ENCODE measurements around the gene CNBP.

DNA sequence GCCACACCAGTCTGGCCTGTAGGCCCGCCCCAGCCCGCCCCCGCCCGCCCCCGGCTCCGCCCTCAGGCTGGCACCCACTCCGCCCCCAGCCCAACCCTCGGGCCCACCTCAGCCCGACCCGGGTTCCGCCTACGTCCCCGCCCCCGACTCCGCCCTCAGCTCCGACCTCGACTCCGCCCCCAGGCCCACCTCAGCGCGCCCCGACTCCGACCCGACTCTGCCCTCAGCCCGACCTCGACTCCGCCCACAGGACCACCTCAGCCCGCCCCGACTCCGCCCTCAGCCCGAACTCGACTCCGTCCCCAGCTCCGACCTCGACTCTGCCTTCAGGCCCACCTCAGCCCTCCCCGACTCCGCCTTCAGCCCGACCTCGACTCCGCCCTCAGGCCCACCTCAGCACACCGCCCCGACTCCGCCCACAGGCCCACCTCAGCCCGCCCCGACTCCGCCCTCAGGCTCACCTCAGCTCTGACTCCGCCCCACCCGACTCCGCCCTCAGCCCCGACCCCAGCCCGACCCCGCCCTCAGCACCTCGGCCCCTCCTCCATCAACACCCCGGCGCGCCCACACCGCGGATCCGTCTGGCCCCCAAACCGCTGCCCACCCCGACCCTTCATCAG, 61.8 kb downstream of the CNBP start, which contains the start of gene RAB43:
- TF ChIP-seq, protein P1, sequence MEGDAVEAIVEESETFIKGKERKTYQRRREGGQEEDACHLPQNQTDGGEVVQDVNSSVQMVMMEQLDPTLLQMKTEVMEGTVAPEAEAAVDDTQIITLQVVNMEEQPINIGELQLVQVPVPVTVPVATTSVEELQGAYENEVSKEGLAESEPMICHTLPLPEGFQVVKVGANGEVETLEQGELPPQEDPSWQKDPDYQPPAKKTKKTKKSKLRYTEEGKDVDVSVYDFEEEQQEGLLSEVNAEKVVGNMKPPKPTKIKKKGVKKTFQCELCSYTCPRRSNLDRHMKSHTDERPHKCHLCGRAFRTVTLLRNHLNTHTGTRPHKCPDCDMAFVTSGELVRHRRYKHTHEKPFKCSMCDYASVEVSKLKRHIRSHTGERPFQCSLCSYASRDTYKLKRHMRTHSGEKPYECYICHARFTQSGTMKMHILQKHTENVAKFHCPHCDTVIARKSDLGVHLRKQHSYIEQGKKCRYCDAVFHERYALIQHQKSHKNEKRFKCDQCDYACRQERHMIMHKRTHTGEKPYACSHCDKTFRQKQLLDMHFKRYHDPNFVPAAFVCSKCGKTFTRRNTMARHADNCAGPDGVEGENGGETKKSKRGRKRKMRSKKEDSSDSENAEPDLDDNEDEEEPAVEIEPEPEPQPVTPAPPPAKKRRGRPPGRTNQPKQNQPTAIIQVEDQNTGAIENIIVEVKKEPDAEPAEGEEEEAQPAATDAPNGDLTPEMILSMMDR (IDR thresholded peaks at IDR 0.05): no peak
- TF ChIP-seq POLR2A (IDR thresholded peaks at IDR 0.05): no peak
